ENCODE results near the gene IDH2. TPM values are rescaled to one million over a fixed set of nuclear protein-coding genes. Genes with fewer than 3 reads are reported as not detected.

The IDH2 gene
- total RNA-seq, 1 donor from 2014 or later = 90.8 TPM

DNA sequence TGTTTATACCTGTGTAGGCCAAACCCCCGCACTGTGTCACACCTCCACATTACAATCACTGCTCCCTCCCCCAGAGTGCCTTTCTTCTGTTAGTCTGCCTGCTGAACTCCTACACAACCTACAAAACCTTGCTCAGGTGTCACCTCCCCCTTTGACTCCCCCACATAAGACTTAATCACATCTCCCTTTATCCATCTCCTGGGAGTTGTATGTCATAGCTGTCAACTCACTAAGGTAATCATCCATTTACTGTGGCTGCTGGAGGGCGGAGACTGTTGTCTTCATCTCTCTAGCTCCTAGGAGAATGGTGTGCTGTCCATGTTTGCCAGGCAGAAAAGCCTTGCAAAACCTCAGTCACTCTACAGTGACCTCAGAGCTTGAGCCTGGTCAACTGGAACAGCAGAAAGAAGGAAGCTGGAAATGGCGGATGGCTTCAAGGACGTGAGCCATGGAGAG is 57.3 kb downstream of the IDH2 start:
- no peak for DNase-seq (ENCODE audit: low spot score)

DNA sequence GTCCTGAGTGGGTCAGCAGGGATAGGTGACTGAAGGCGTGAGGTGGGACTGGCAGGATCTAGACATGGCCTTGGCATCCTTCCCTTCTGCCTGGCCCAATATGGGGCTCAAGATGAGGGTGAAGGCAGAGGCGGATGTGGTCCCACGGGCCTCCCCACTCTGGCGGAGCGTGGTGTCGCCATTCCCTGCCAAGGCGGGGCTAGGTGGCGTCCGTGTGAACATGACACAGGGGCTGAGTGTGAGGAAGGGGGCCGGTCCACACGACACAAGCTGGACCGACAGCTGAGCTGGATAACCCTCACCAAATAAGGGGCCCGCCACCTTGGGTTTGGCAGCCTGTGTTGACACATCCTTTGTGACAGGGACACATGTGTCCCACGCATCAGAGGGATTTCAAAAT is 58.1 kb downstream of the IDH2 start:
- no peak for DNase-seq (ENCODE audit: low spot score)

DNA sequence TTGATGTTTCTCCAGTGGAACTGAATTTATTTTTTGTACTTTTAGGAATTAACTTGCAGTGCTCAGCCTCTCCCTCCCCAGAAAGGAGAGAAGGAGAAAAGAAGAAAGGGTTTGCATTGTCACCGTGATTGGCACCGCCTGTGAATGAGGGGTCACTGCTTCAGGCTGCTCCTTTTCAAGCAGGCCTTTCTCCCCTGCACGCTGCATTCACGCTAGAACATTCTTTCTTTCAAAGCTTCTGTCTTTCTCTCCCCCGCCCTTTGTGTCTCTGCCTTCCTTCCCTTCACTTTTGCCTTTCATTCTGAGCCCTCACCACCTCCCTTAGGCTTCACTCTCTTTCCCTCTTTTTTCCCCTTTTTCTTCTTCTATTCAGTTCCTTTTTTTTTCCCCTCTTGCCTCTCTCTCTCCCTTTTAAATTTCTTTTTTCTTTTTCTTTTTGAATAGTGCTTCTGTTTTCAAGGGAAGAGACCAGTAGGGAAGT is 58.7 kb downstream of the IDH2 start:
- no peak for DNase-seq (ENCODE audit: low spot score)

DNA sequence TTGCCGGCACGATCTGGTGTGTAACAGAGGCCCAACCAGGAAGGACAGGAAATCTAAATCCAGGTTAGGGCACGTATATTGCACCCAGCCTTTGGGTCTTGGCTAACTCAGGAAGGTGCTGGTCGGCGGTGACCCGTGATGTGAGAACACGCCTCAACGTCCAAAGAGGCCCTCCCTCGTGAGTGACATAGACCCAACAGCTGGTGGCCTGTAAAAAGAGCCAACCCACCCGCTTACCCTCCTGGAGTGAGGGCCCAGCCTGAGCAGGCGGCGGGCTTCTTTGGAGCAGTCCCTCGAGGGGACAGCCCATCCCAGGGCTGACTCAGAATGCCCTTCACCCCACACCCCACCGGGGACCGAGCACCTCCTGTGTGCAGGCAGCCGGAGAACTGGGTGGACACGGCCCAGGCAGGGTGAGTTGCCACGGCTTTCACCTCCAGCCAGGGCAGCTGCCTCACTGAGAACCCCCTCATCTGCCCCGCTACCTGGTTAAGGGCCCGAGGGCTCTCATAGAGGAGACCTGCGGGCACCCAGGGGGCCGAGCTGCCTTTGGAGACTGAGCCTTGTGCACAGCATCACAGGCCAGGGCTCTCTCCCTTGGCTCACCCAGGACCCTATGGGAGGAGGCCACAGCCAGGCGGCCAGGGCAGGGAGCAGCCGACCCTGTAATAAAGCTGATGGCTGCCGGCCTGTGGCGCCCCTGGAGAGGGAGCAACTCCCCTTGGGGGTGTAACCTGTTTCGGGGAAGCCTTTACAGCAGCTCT is 59.3 kb downstream of the IDH2 start:
- no peak for DNase-seq (ENCODE audit: low spot score)

DNA sequence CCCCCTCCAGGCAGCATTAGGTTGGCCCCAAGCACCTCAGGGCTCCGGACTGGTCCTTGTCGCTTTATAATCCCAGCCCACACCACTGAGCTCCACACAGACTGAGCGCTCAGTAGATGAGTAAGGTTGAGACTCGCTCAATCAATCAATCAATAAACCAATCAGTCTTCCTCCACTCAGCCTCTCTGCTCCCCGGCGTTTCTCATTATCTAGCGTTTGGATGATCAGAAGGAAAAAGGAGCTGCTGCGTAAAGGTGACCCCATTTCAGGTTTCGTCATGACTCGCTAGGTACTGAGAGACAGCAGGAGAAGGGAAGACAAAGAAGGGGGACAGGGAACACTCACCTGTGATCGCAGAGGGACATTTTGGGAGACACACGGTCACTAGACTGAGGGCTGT is 59.9 kb downstream of the IDH2 start:
- no peak for DNase-seq (ENCODE audit: low spot score)

DNA sequence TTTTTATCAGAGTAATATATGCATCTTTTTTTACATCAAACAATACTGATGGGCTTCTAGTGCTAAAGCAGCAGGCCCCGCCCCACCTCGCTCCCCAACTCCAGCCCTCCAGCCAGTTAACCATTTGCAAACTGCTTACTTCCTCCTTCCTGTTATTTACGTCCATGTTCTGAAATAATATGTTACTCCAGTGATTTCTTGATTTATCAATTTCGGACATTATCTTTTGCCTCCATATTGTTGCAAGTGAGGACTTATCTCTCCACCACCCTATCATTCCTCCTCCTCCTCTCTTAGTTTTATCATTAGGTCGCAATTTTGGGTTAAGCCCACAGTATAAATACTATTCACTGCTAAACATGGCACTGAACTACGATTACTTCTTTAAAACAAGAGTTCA is 61.6 kb downstream of the IDH2 start:
- no peak for DNase-seq (ENCODE audit: low spot score)

DNA sequence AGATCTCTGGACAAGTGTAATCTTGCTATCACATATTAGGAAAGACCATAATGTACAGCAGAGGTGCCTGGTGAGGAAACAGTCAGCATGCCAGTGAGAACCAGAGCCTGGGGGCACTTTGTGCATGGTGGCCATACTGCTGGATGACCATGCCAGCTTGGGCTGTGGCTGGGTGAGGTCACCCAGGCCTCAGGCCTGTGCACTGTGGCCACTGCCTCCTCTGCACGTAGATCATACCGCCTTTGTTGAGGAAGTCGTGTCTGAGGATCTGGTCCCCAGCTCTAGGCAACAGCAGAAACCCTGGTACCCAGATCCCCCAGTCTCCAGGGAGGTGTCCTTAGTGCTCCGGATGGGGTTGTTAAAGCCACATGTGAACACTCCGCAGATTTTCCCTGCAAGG is 62.3 kb downstream of the IDH2 start:
- no peak for DNase-seq (ENCODE audit: low spot score)

DNA sequence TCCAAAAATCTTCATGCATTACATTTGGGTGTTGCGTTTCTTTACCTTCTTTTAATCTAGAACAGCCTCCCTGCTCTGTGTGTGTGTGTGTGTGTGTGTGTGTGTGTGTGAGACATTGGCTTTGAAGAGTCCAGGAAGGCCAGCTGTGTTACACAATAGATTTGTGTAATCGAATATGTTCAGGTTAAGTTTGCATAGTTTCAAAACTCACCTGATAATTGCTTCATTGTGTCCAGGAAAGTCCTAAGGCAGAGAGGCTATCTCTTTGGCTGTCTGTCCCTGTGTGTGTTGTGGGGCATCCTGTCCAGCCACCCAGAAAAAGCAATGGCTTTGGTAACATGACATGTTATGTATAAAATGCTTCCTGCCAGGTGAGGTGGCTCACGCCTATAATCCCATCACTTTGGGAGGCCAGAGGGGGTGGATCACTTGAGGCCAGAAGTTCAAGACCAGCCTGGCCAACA is 63.6 kb downstream of the IDH2 start:
- DNase-seq (ENCODE audit: low spot score) = no peak

DNA sequence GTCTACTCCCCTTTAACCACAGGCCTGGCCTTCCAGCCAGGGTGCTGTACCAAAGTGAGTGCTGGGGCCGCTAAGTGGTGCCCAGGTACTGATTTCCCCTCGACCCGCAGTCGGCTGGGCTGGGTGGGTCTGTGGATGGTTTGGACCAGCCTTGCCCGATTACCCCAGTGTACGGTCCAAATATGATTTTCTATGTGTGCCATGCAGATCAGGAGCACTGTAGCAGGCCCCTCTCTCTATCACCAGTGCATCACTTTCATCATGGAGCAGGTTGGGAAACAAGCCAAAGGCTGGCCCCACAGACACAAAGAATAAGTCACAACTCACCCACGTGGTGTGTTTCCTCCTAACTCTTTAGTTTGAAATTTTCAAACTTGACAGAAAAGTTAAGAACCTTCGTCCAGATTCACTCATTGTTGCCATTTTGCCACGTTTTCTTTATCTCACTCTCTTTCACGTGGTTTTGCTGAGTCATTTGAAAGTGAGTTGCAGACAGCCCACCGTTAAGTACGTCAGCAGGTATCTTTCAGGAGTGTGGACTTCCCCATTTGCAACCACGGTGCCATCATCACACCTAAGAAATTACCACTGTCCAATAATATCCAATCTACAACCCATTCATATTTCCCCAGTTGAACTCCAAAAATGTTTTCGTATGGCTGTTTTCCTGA is 64.2 kb downstream of the IDH2 start:
- no peak for DNase-seq (ENCODE audit: low spot score)

DNA sequence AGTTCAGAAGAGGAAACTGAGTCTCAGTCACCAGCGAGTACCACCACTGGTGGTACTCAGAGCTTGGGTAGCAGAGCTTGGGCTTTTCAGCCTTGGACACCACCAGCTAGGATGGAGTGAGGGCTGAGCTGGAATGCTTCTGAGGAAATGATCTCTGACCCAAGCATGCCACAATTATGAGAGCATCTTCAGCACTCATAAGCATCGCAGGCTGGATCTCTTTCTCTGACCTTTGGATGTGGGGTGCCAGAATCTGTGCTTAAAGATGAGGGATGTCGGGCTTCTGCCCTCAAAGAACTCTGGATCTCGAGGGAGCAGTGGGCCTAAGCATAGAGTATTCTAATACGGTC is 64.8 kb downstream of the IDH2 start:
- DNase-seq (ENCODE audit: low spot score) = no peak

DNA sequence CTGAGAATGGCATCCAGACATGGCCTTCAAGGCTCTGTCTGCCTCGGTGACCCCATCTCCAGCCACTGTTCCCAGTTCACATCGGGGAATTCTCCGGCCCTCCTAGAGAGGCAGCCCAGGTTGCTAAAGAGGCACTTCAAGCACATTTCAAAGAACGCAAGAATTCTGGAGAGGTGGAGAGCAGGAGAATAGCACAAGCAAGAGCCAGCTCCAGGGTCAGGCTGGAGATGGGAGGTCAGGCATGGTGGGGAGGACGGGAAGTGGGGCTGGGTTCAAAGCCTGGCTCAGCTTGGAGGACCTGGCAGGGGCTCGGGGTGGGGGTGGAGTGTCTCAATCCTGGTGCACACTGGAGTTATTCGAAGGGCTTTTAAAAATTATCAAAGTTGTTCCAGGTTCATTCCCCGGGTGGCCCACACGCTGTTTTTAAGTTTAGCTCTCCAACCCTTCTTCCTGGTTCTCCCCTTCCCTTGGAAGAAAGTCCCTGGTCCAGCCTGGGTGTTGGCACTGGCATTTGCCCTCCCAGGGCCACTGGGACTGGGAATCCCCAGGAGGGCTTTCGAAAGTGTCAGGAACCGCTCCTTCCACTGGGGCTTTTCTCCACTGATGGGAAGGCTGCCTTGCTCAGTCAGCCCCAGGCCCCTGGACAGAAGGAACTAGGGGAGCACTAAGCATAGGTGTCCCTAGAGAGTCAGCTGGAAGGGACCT is 65.3 kb downstream of the IDH2 start:
- no peak for DNase-seq (ENCODE audit: low spot score)

DNA sequence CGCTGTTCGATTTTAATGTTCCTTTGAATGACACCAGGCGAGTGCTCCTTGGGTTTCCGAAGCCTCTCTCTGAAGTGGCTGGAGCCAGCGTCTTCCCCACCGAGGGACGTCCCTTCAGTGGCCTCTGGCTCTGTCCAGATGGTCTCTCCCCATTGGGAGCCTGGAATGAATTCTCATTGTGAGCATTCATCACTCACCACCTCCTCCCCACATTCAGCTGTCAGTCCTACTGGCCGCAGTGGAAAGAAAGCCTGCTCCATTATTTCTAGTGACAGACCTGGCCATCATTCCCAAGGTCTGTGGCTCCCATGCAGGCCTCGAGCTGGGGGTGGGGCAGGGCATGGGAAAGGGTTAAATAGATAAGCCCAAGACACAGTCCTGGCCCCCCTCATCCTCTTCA is 65.9 kb downstream of the IDH2 start:
- DNase-seq (ENCODE audit: low spot score) = no peak

DNA sequence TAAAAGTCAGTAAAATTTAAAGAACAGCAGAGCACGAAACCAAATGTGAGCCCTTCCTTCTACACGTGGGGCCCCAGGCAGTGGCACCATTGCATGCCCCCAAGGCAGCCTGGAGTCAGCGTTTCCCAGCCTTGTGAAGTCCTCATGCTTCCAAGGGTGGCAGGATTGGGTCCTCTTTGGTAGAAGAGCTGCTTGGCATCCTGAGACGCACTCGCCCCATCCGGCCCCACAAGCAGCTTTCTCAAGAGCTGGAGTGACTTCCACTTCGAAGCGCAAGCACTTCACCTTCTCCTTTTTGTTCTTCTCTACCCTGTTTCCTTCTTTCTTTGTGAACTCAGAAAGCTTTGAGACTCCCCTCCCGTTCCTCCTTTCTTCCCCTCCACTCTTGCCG is 66.4 kb downstream of the IDH2 start:
- no peak for DNase-seq (ENCODE audit: low spot score)

DNA sequence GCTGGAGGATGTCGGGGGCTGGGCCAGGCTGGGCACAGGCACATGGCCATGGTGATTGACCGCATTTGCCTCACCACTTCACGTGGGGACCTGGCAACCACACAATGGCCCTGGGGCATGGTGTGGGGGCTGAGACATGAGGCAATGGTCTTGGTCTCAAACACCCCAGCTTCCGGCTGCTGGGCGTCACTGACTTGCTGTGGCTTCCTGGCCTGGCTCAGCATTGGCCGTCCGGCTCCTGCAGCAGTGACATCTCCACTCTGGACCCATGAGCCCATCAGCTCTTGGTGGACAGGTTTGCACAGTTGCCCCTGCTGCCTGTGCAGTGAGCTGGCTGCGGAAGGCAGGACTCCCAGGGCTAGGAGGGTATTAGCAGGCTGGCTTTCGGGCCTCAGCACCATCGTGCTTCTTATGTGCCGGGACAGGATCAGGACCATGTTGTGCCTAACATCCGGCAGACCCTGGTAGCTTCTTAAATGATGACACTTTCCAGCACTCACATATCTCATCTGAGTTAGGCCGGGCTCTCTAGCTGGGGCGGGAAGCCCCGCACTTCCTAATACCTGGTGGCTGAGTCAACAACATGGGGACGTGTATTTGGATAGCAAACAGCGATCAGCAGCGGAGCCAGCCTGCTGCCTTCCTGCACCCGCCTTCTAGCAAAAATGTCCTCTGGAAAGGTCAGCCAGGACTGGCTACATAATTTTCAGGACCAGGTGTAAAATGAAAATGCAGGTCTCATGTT is 67.0 kb downstream of the IDH2 start:
- DNase-seq (ENCODE audit: low spot score) = peak; percentile 77

DNA sequence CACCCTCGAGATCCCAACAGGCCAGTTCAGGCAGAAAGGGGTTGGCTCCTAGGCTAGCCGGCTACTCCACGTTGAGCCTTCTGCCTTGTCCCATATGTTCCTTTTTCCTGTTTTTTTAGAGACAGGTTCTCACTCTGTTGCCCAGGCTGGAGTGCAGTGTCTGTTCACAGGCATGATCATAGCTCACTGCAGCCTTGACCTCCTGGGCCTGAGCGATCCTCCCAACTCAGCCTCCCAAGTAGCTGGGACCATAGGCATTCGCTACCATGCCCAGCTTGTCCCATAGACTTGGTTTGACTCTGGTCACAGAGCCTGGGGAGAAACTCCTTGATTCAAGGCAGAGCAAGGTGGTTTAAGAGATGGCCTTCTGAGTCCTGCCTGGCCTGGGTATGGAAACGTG is 68.8 kb downstream of the IDH2 start:
- no peak for DNase-seq (ENCODE audit: low spot score)

Other genes starting within 250 kb of the IDH2 start
- 65.2 TPM for gene AP3S2, start 208.5 kb downstream of the IDH2 start, total RNA-seq (ENCODE audit: insufficient read depth, low replicate concordance)
- 16.6 TPM for gene ARPIN, start 189.5 kb downstream of the IDH2 start, total RNA-seq (ENCODE audit: insufficient read depth, low replicate concordance)
- 9.4 TPM for gene ZNF710, start 101.1 kb downstream of the IDH2 start, total RNA-seq (ENCODE audit: insufficient read depth, low replicate concordance)
- 20.7 TPM for gene SEMA4B, start 98.9 kb upstream of the IDH2 start, total RNA-seq (ENCODE audit: insufficient read depth, low replicate concordance)
- gene CIB1, start 131.5 kb upstream of the IDH2 start, total RNA-seq (ENCODE audit: insufficient read depth, low replicate concordance) = 15.9 TPM
- 6.3 TPM for gene GDPGP1, start 131.7 kb upstream of the IDH2 start, total RNA-seq (ENCODE audit: insufficient read depth, low replicate concordance)
- not detected for gene TTLL13, start 147.1 kb upstream of the IDH2 start, total RNA-seq (ENCODE audit: insufficient read depth, low replicate concordance)
- gene NGRN, start 163.2 kb upstream of the IDH2 start, total RNA-seq (ENCODE audit: insufficient read depth, low replicate concordance) = 48.6 TPM
- gene ZNF774, start 249.8 kb upstream of the IDH2 start, total RNA-seq (ENCODE audit: insufficient read depth, low replicate concordance) = 8.2 TPM

Measured in umbilical cord (tissue), 2 donors.